Neural cell (in vitro differentiated cells): ENCODE results near the gene TPD52L1.

Experiments
- EP300 ChIP-seq: fragments of 450-650 bp; conservative IDR thresholded peaks from 2 replicates; pipeline ENCODE4 v1.6.1; 2014; ENCODE audit warnings: antibody characterized with exemption, mild to moderate bottlenecking, moderate library complexity; ENCODE audit not compliant: poor library complexity, severe bottlenecking
- EZH2 ChIP-seq: fragments of 200-600, 300-800 bp; shearing (Covaris generic), sonication (generic); IDR thresholded peaks from 2 replicates; pipeline ENCODE4 v1.6.1; 2014; ENCODE audit warnings: antibody characterized with exemption, low read length, borderline replicate concordance, mild to moderate bottlenecking; ENCODE audit not compliant: insufficient read depth, poor library complexity, severe bottlenecking
- TAF1 ChIP-seq: IDR thresholded peaks from 2 replicates; pipeline ENCODE4 v1.6.1; 2012; ENCODE audit warnings: low read depth
- TF ChIP-seq, protein P1 (sequence below): fragments of 450-650 bp; IDR thresholded peaks from 2 replicates; pipeline ENCODE4 v1.5.1; 2014; ENCODE audit warnings: antibody characterized with exemption, mild to moderate bottlenecking, moderate library complexity; ENCODE audit not compliant: poor library complexity, severe bottlenecking

DNA sequence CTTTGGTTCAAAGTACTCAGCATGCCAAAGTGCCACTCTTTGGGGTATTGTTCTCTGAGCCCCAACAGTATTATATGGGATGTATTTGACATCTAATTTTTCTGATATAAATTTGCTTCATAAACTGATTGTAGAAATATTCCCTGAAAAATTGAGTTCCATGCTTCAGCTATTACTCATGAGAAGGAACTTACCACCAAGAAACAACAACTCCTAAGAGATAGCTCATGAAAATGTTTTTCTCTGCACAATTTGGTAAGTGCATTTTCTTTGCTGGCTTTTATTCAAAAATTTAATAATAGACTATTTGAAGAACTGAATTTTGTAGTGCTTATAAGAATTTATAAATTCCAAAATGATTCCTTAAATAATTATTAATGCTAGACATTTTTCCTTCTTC, 12.8 kb upstream of the TPD52L1 start:
- TF ChIP-seq, protein P1, sequence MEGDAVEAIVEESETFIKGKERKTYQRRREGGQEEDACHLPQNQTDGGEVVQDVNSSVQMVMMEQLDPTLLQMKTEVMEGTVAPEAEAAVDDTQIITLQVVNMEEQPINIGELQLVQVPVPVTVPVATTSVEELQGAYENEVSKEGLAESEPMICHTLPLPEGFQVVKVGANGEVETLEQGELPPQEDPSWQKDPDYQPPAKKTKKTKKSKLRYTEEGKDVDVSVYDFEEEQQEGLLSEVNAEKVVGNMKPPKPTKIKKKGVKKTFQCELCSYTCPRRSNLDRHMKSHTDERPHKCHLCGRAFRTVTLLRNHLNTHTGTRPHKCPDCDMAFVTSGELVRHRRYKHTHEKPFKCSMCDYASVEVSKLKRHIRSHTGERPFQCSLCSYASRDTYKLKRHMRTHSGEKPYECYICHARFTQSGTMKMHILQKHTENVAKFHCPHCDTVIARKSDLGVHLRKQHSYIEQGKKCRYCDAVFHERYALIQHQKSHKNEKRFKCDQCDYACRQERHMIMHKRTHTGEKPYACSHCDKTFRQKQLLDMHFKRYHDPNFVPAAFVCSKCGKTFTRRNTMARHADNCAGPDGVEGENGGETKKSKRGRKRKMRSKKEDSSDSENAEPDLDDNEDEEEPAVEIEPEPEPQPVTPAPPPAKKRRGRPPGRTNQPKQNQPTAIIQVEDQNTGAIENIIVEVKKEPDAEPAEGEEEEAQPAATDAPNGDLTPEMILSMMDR, result no peak
- TF ChIP-seq EP300, result no peak
- TF ChIP-seq EZH2, result no peak
- TF ChIP-seq TAF1, result no peak
